Thymus (tissue), 11 donors: ENCODE measurements around the gene MAGI2. TPM values are rescaled to one million over a fixed set of nuclear protein-coding genes. Genes with fewer than 3 reads are reported as not detected.
"Not testable (repeated sequence)": the region's sequence is repeated elsewhere in the genome, so short reads cannot be mapped to it uniquely, and the experiment has no call there.

Source experiments
- DNase-seq, 9 donors: peaks; one replicate each; pipeline ENCODE4 v3.0.0-alpha.2; 2013; ENCODE audit warnings: low spot score in 9 of 9, low read depth in 6 of 9, missing footprints in 1 of 9
- H3K27ac ChIP-seq, 2 donors: one replicate each; pipeline ENCODE4 v1.5.1; 2013; ENCODE audit warnings: control low read depth in 1 of 2, low read depth in 1 of 2, low read length in 1 of 2, mild to moderate bottlenecking in 1 of 2, moderate library complexity in 1 of 2
- H3K27me3 ChIP-seq, 2 donors: one replicate each; pipeline ENCODE4 v1.5.1; 2013; ENCODE audit warnings: low read length in 1 of 2; ENCODE audit not compliant: control insufficient read depth in 2 of 2, insufficient read depth in 1 of 2
- H3K36me3 ChIP-seq, 2 donors: one replicate each; pipeline ENCODE4 v1.5.1; 2013; ENCODE audit warnings: low read length in 1 of 2, mild to moderate bottlenecking in 1 of 2, moderate library complexity in 1 of 2; ENCODE audit not compliant: control insufficient read depth in 2 of 2, insufficient read depth in 2 of 2
- H3K4me1 ChIP-seq, 2 donors: one replicate each; pipeline ENCODE4 v1.5.1; 2013; ENCODE audit warnings: low read length in 2 of 2; ENCODE audit not compliant: control insufficient read depth in 2 of 2, insufficient read depth in 2 of 2
- H3K4me3 ChIP-seq, 2 donors: one replicate each; pipeline ENCODE4 v1.5.1; 2013; ENCODE audit warnings: low read length in 2 of 2, control low read depth in 1 of 2, mild to moderate bottlenecking in 1 of 2
- H3K9me3 ChIP-seq, 2 donors: one replicate each; pipeline ENCODE4 v1.5.1; 2013; ENCODE audit warnings: low read length in 1 of 2, mild to moderate bottlenecking in 1 of 2; ENCODE audit not compliant: control insufficient read depth in 2 of 2, insufficient read depth in 1 of 2
- WGBS: extraction: QIAGEN DNeasy Blood & Tissue Kit; methylation state at CpG from one replicate; pipeline ENCODE4 v1.1.7; 2013; 5-methylcytosine and 5-hydroxymethylcytosine counted together
- polyA plus RNA-seq: library from polyadenylated mRNA; stranded (reverse); fragments of 200-250 nt; gene quantifications from one replicate; pipeline ENCODE4 v1.2.3, GENCODE V29; 2013
- total RNA-seq: library from RNA; stranded (reverse); fragments of 120-200 nt; gene quantifications from one replicate; pipeline ENCODE4 v1.2.4, GENCODE V29; 2013
- donor health status: healthy.

The MAGI2 gene
- total and polyA plus RNA-seq, 2 donors, result 0.42 to 1.7 TPM

- H3K36me3 ChIP-seq, result no peaks in the 10 kb centered on the region
- peaks cover 27 to 55% of the 10 kb centered on the region in 2 donors for H3K27me3 ChIP-seq
- 16% methylated on average over 24 of the region's 24 CpGs for WGBS
- H3K9me3 ChIP-seq, result peaks cover 1 to 6% of the 10 kb centered on the region in 2 donors
- DNase-seq, result no peak
- peak overlapping the region; percentile 44 to 51 for H3K4me3 ChIP-seq
- H3K27ac ChIP-seq, result peak overlapping the region; percentile 39 to 64
- peaks cover 3 to 24% of the 10 kb centered on the region in 2 donors for H3K4me1 ChIP-seq
Measured at GRCh38 chr7:79454361-79454960, 994 bp upstream of the MAGI2 start.

DNA sequence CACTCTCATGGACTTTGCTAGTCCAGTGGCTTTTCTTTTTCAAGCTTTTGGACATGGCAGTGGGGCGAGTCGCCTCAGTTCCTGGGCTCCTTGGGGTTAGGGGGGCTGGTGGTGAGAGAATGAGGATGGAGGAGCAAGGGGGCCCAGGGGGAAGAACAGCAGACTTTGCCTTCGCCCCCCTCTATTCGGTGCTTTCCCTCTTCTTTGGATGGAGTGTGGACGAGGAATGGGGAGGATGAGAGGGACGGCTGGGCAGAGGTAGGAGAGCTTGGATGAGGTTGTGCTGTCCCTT is 255 bp downstream of the MAGI2 start:
- no peak for DNase-seq
- Histone ChIP-seq H3K27ac (no peak overlapping the region), H3K4me1 (peaks cover 3 to 24% of the 10 kb centered on the region in 2 donors), H3K9me3 (peaks cover 1 to 6% of the 10 kb centered on the region in 2 donors), H3K36me3 (no peaks in the 10 kb centered on the region), H3K4me3 (peak overlapping the region; percentile 44 to 51), H3K27me3 (peaks cover 27 to 55% of the 10 kb centered on the region in 2 donors)
- WGBS, result under 1% methylated on average over 6 of the region's 6 CpGs

- no peaks in the 10 kb centered on the region for H3K36me3 ChIP-seq
- 1% methylated on average over 37 of the region's 37 CpGs for WGBS
- peaks cover 3 to 24% of the 10 kb centered on the region in 2 donors for H3K4me1 ChIP-seq
- peak overlapping the region; percentile 44 to 51 for H3K4me3 ChIP-seq
- peaks cover 27 to 55% of the 10 kb centered on the region in 2 donors for H3K27me3 ChIP-seq
- DNase-seq, result peak in 2 of 9 donors; percentile 2 to 28
- no peak overlapping the region for H3K27ac ChIP-seq
- peaks cover 1 to 6% of the 10 kb centered on the region in 2 donors for H3K9me3 ChIP-seq
Measured at GRCh38 chr7:79452495-79453265, 787 bp downstream of the MAGI2 start.

DNA sequence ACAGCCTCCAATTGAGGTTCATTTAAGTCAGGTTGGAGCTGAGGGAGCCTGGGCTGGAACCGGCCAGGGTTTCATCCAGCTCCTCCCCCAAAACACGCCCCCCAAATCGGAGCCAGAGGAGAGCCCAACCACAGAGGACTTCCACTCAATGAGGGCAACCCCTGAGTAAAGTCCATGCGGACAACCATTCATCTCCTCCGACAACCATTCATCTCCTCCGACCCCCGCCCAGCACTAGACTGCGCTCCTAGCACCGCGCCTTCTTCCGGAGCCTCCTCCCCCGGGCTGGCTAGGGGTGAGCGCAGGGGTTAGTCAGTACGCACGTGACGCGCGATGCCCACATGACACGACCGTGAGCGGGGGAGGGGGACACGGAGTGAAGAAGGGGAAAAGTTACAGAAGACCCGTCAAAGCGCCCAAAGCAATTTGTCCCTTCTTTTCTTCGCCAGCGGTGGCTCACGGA is 1.4 kb downstream of the MAGI2 start:
- peaks cover 27 to 55% of the 10 kb centered on the region in 2 donors for H3K27me3 ChIP-seq
- peaks cover 3 to 24% of the 10 kb centered on the region in 2 donors for H3K4me1 ChIP-seq
- WGBS, result under 1% methylated on average over 27 of the region's 27 CpGs

GRCh38 chr7:79451580-79451979 is 1.9 kb downstream of the MAGI2 start:
- WGBS, result 35% methylated on average over 8 of the region's 8 CpGs

More for the DNA sequence above, 1.4 kb downstream of the MAGI2 start:
- no peaks in the 10 kb centered on the region for H3K36me3 ChIP-seq
- H3K9me3 ChIP-seq, result peaks cover 1 to 6% of the 10 kb centered on the region in 2 donors
- peak in 5 of 9 donors; percentile 21 to 71 (median 40) for DNase-seq
- H3K27ac ChIP-seq, result no peak overlapping the region
- H3K4me3 ChIP-seq, result peak overlapping the region; percentile 44 to 51

DNA sequence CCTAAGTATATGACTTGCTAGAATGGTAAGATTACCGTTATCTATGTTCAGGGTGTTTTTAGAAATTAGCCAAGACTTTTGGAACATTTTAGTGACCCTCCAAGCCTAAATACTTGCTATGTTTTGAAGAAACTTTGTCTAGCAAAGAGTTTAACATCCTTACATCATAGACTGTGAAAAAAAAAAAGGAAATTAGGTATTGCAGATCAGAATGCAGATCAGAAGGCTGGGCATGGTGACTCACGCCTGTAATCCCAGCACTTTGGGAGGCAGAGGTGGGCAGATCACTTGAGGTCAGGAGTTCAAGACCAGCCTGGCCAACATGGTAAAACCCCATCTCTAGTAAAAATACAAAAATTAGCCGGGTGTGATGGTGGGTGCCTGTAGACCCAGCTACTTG is 10.7 kb downstream of the MAGI2 start:
- not testable (repeated sequence) for H3K36me3 ChIP-seq, H3K4me3 ChIP-seq, H3K27ac ChIP-seq, H3K9me3 ChIP-seq, H3K4me1 ChIP-seq, DNase-seq, H3K27me3 ChIP-seq
- WGBS, result 90% methylated on average over 3 of the region's 3 CpGs

More at GRCh38 chr7:79451580-79451979, 1.9 kb downstream of the MAGI2 start:
- no peaks in the 10 kb centered on the region for H3K36me3 ChIP-seq
- DNase-seq, result no peak
- peaks cover 1 to 6% of the 10 kb centered on the region in 2 donors for H3K9me3 ChIP-seq
- no peak overlapping the region for H3K4me3 ChIP-seq
- peaks cover 27 to 55% of the 10 kb centered on the region in 2 donors for H3K27me3 ChIP-seq
- no peak overlapping the region for H3K27ac ChIP-seq
- peaks cover 3 to 24% of the 10 kb centered on the region in 2 donors for H3K4me1 ChIP-seq

DNA sequence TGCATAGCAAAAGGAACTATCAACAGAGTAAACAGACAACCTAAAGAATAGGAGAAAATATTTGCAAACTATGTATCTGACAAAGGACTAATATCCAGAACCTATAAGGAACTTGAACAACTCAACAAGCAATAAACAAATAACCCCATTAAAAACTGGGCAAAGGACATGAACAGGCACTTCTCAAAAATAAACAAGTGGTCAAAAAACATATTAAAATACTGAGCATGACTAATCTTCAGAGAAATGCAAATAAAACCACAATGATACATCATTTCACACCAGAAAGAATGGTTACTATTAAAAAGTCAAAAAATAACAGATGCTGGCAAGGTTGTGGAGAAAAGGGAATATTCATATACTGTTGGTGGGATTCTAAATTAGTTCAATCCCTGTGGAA is 17.1 kb downstream of the MAGI2 start:
- no peaks in the 10 kb centered on the region for H3K36me3 ChIP-seq
- no peak overlapping the region for H3K27ac ChIP-seq
- H3K4me1 ChIP-seq, result no peaks in the 10 kb centered on the region
- no peaks in the 10 kb centered on the region for H3K9me3 ChIP-seq
- H3K4me3 ChIP-seq, result no peak overlapping the region
- no peaks in the 10 kb centered on the region for H3K27me3 ChIP-seq
- no peak for DNase-seq

DNA sequence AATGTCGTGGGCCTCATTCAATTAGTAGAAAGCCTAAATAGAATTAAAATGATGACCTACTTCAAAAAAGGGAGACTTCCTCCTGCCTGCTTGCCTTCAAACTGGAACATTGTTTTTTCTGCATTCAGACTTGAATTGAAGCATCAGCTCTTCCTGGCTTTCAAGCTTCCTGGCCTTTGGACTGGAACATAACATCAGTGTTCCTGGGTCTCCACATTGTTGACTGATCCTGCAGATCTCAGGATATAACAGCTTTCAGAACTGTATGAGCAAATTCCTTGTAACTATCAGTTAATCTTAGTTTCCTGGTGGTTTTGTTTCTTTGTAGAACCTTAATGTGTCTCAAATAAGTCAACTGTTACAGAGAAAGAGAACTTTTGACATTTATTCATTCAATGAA is 18.6 kb downstream of the MAGI2 start:
- WGBS, result 58% methylated on average over 1 of the region's 1 CpG
- no peak for DNase-seq
- Histone ChIP-seq H3K27ac (no peak overlapping the region), H3K27me3 (no peaks in the 10 kb centered on the region), H3K9me3 (no peaks in the 10 kb centered on the region), H3K4me1 (no peaks in the 10 kb centered on the region), H3K36me3 (no peaks in the 10 kb centered on the region), H3K4me3 (no peak overlapping the region)

DNA sequence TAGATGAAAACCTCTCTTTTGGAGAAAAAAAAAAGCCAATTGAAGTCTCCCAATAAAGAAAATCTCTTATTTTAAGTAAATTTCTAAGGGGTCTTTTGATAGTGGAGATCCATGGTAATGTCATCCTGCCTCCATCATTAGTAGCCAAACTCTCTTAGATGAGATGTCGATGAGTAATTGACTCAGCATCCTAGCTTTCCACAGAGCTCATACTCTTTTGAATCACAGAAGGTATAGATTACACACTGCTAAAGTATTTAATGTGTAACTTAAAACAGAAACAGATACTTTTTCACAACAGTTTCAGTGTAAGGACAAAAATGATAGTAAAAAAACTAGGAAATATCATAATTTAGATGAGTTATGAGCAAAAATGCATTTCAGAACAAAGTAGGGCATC is 19.4 kb downstream of the MAGI2 start:
- H3K27ac ChIP-seq, result no peak overlapping the region
- no peaks in the 10 kb centered on the region for H3K4me1 ChIP-seq
- WGBS, result 96% methylated on average over 1 of the region's 1 CpG
- DNase-seq, result no peak
- no peaks in the 10 kb centered on the region for H3K9me3 ChIP-seq
- H3K36me3 ChIP-seq, result no peaks in the 10 kb centered on the region
- no peaks in the 10 kb centered on the region for H3K27me3 ChIP-seq
- H3K4me3 ChIP-seq, result no peak overlapping the region
